Stimulated activated CD8-positive, alpha-beta memory T cell treated with anti-CD3 and anti-CD28 coated beads, Interleukin-7, amount 100 ng/mL, for 48 hours (primary cell): ENCODE measurements around the gene CASTOR1.

Source experiments
- DNase-seq, 2 donors: peaks; one replicate each; pipeline ENCODE4 v3.0.0-alpha.2; 2020; ENCODE audit warnings: low read depth in 1 of 2; ENCODE audit errors: extremely low read depth in 1 of 2

Gene CASTOR1

DNA sequence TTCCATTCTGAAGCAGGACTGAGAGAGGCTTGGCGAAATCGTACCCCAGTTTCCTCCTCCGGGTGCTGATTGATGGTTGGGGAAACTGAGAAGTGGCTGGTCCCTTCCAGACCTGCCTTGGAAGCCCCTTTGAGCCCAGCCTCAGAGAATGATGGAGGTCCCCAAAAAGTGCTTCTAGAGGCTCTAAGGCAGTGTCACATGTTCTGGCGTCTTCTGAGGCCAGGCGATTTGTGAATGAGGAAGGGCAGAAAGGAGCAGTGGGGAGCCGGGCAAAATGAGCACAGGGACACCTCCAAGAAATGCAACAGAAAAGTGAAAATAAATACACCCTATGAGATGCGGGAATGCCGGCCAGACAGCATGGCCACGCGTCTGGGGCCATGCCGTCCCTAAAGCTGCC, 41.7 kb downstream of the CASTOR1 start:
- DNase-seq, result no peak

DNA sequence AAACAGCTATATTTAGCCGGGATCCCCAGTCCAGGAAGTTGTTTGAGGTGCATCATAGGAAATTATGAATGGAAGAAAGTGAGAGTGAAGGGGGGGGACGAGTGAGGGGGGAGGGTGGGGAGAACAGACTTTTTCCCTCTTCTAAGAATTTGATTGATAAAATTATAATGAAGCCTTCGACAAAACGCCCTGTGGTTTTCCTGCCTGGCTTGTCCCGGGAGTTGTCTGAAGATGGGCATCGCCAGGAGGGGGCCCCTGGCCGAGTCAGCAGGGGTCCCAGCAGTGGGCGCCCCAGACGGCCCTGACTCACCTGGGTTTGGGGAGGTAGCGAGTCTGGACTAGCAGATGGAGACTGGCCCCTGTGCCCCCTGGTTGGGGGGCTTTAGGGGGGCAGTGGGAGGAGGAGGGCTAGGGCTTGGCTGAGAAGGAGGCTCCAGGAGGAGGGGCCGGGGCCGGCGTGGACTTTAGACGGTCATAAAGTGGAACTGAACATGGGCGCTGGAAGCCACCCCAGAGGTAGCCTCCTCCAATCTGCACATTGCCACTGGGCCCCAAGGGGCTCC, 42.4 kb downstream of the CASTOR1 start:
- DNase-seq, result no peak

DNA sequence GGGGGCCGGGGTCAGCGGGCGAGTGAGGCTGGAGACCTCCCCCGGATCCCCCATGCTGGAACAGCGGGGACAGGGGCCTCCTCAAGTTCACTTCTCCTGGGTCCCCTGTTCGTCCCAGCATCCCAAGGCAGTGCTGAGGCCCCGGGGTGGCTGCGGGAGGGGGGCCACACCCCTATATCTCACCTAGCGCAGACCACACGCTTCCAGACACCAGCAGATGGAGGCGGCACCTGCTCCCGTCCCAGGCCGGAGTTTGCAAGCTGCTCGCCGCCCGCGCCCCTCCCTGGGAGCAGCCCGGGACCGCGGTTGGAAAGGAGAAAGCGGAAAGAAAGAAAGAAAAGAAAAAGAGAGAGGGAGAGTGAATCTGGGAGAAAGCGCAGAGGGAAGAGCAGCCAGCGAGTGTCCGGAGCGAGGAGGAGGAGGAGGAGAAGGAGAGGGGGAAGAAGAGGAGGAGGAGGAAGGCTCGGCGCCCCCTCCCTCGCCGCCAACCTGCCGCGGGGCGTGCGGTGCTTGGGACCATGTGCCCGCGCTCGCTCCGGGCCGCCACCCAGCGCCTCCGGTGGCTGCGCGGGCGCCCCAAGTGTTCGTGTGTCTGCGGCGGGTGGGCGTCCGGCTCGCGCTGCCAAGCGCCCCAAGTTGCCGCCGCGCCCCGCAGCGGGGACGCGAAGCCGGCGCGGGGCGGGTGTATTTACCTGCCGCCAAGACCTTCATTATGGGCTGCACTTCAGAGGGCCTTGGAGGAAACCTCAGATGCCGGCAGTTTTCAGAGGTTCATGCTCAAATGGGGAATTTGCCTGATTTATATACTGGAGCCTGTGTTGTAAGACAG, 43.1 kb downstream of the CASTOR1 start, which contains the start of gene LIF:
TSS of gene LIF (minus strand) at position 775 of the 829 bp plus-strand sequence. CDS start at position 711, 64 bp downstream.
- DNase-seq, result no peak

DNA sequence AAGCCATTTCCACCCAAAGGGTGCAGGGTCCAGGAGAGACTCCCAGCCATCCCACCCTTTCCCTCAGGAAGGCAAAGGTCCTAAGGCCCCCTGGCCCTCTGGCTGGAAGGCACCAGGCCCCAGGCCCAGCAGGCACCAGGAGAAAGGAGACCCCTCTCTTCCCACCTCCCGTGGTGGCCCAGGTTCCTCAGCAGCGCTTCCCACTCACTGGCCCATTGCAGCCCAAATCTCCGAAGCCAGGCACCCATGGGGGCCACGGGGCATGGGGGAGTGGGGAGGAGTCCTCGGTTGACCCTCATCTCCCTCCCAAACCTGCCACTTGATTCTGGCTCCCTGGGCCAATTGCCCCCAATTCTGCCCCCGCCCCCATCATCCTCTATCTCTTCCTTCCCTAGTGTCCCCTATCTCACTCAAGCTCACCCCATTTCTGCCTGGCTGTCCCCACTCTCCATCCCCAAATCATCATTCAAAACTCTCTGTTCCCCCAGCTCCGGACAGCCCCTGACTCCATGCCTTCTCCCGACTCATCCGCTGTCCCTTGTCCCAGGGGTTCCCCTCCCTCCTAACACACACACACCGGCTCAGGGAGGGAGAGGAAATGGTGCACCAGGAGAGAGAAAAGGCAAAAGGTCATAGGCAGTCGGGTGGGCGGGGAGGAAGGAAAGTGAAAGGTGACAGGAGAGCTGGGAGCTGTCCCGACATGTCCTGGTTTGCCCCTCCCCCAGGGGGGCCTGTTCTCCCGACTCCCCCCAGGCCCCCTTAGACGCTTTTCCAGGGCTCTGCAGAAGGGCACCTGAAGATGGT, 43.9 kb downstream of the CASTOR1 start:
- DNase-seq, result no peak

DNA sequence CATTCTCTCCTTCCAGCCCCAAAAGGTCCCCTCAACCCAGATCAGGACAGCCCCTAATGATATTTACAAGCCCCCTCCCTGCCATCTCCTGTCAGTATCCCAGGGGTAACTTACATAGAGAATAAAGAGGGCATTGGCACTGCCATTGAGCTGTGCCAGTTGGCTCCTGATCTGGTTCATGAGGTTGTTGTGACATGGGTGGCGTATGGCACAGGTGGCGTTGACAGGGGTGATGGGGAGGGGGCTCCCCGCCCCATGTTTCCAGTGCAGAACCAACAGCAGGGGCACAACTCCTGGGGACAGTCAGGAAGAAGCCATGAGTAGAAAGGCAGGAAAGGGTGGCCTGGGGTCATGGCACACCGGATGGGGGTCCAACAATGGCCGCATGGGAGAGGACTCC, 44.7 kb downstream of the CASTOR1 start:
- no peak for DNase-seq

DNA sequence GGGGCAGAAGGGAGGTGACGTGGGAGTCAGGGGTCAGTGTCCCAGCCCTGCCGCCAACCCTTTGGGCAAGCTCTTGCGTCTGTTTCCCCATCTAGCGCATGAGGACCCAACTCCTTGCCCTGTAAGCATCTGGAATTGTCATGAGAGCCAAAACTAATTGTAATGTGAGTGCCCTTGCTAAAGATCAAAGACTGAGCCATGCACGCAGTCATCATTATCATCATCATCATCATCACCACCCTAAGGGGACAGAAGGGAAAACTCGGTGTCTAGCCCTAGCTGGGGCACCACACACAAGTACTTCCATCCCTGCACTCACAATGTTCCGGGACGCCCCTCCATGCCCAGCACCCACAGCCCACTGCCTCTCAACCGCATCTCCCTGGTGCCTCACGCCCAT, 45.2 kb downstream of the CASTOR1 start:
- DNase-seq, result no peak

DNA sequence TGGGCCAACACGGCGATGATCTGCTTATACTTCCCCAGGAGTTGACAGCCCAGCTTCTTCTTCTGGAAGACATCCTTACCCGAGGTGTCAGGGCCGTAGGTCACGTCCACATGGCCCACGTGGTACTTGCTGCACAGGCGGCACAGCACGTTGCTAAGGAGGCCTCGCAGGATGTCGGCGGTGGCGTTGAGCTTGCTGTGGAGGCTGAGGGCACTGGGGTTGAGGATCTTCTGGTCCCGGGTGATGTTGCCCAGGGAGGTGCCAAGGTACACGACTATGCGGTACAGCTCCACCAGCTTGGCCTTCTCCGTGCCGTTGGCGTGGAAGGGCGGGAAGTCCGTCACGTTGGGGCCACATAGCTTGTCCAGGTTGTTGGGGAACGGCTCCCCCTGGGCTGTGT, 45.6 kb downstream of the CASTOR1 start:
- no peak for DNase-seq

DNA sequence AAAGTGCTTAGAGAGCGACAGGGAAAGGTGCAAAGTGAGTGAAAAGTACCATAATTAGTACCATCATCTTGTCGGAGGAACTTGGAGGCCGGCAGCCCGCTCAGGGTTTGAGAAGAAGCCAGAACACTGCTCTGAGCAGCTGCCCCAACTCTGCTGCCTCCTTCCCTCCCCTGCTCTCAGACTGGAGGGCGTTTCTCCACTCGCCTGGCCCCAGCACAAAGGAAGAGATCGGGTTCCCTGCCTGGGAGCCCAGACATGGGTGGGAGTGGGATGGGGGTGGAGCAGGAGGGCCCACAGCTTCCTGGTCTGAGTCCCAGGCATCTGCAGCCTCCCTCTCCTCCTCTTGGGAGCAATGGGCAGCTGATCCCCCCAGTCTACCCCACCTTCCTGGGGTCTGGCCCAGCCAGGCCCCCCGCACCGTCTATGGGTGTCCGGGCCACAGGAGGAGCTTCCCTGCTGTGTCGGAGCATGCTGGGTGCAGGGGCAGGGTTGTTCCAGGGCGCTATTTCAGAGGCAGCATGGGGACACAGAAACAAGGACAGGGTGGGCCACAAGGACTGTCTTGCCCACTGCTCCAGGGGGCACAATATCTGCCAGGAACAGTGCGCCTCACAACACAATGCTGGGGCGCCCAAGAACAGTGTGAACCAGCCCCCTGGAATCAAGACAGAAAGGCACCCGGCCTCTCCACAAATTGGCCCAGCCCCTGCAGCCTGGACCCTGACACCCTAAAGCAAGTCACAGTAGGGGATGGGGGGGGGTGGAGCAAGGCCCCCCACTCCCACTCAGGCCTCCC, 47.5 kb downstream of the CASTOR1 start:
- no peak for DNase-seq

DNA sequence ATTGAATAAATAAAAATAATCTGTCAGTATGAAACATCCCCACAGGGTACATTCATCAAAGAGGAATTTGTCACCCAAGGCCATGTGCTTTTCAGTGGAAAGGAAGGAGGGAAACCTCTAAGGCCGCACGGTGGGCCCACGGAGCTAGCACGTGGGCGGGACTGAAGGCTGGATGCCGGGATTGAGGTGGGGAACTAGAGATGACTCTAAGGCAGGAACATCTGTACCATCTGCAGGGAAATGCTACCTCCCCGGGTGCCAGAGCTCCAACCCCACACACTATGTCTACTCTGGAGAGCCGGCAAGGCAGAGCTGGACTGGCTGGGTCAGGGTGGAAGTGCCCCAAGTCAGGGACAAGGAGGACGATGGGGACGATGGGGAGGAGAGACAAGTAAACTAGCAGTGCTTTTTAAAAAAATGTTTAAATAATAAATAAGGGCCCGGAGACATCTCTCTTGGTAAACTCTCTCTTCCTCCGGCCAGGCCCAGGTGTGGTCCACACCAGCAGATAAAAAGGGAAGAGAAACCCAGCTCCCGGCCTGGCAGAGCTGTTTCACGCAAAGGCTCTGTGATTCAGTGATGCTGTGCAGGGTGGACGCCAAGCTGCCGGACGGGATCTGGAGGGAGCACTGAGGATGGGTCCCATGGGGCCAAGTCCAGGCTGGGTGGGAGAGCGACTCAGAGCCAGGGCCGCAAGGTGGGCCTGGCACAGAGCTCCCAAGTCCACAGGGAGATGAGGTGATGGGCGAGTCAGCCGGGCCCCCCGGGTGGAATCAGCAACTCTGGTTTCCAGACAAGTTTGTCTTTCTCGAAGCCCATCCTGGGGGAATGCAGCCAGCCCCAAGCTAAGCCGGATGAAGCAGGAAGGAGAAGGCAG, 48.5 kb downstream of the CASTOR1 start:
- no peak for DNase-seq

DNA sequence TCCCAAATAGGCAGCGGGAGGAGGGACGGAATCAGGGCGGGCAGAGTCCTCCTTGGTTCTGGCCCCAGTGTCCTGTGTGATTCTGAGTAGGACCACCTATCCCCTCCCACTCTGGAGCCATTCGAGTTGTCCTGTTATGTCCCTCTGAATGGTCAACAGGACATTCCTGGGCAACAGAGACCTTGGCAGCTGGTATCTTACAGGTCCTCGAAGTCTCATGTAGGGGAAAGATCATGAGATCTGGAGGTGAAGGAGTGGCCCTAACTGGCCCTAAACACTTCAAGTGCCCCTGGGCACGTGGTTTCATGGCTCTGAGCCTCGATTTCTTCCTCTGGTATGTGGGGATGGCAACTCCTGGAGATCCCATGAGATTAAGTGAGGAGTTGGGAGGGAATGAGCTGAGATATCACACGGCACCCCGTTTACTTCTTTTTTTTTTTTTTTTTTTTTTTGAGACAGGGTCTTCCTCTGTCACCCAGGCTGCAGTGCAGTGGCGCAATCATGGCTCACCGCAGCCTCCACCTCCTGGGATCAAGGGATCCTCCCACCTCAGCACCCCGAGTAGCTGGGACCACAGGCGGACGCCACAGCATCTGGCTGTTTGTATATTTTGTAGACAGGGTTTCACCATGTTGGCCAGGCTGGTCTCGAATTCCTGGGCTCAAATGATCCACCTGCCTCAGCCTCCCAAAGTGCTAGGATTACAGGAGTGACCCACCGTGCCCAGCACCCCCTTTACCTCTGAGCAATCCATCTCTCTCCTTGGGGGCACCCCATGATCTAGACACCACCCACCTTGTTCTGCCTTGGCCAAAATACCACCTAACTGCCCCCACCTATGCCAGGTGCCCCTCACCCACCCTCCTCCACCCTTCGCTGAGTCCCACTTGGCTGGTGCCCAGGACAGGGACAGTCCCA, 49.6 kb downstream of the CASTOR1 start:
- no peak for DNase-seq

DNA sequence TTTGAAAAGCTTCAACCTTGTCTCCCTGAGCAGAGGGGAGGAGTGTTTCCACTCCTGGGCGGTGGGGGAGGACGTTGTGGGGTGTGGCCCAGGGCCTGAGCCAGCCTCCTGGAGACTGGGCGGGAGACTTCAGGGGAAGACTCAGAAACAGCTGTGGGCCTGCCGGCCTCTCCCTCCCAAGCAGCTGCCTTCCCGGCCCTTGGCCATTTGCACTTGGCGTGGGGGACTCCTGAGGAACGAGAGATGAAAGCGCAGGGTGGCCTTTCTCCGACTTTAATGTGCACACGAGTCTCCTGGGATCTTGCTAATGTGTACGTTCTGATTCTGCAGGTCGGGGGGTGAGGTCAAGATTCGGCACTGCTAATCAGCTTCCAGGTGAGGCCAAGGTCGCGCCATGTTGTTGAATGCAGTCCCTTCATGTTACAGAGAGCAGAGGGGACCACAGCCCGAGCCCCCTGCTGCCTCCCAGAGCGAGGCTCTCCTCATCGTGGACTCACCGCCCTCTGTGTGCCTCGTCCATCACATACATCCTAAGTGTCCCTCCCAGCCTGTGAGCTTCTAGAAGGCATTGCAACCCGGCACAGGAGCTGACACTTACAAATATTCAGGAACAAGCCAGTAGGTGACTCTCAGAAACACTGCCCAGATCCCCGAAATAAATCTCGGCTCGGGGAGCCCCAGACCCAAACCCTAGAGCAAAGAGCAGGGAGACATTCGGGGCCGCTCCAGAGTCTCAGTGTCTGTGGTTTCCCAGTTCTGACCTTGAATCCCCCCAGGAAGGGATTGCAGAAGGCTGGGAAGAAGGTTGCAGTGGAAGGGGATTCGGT, 50.4 kb downstream of the CASTOR1 start:
- DNase-seq, result no peak

DNA sequence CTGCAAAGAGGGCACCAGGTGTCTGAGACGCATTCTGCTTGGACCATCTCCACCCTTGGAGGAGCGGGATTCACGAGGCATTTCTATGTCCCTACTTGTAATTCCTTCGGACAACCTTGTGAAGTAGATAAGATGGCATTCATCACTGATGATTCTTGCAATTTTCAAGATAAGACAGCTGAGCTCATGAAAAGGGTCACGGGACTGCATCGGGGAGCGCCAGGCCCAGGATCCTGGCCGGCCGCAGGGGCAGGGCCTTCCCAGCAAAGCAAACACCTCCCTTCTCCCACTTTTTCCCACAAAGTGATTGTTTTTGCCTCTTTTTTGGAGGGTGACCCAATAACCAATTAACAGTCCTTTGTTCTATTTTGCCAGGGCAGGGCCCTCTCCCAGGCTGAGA, 51.2 kb downstream of the CASTOR1 start:
- no peak for DNase-seq

DNA sequence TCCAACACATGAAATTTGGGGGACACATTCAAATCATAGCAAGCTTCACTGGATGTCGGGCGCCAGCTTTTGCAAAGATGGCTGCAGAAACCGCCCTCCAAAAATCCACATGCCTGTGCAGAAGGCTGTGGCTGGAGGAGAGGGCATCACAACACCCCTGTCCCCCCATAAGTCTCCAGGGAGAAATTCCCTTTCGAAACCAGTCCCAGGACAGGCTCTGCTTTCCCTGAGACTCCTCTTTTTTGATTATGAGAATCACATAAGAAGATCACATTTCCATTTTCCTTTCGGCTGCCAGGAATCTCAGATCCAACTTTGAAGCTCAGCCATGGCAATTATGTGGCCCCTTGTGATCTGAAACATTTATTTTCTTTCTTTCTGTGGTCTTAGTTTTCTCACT, 52.4 kb downstream of the CASTOR1 start:
- DNase-seq, result no peak

DNA sequence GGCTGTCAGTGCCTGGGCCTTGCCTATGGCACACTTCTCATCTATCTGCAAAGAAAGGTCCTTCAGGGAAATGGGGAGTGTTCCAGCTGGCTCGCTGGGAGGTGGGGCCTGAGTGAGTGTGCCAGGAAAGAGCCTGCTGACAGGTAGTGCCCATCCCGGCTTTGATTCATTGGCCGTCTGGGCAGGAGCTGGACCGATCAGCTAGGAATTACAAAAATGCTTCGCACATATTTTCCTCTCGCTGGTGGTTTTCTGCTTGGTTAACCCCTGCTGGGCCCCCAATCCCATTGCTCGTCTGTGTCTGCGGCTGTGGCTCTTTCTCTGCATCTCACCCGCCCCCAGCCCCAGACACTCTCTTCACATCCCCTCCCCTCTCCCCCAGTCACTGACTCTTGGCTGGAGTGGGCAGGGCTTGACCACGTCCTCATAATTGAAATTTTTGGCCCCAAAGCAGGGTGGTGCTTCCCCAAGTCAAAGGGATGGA, 53.6 kb downstream of the CASTOR1 start:
- DNase-seq, result no peak
